ENCODE data around the gene LENG8.

- TF ChIP-seq ZNF274 (IDR thresholded peaks at IDR 0.05; ENCODE audit: low read length), result no peak
- TF ChIP-seq ZNF274 (tag by site-specific recombination; IDR thresholded peaks at IDR 0.05; ENCODE audit: borderline replicate concordance), result no peak
- TF ChIP-seq REST (tag by site-specific recombination; IDR thresholded peaks at IDR 0.05), result no peak; the same call in 1 of the 2 replicates
- no peak for TF ChIP-seq CTCF (tag by site-specific recombination; IDR thresholded peaks at IDR 0.05)
- TF ChIP-seq BCL11A (tag by site-specific recombination; IDR thresholded peaks at IDR 0.05; ENCODE audit: low read depth), result no peak
- TF ChIP-seq ZNF354C (tag by site-specific recombination; IDR thresholded peaks at IDR 0.05; ENCODE audit: borderline replicate concordance, low read depth), result no peak
- no peak for TF ChIP-seq ZNF501 (tag by site-specific recombination; IDR thresholded peaks at IDR 0.05)
- TF ChIP-seq GLI2 (tag by site-specific recombination; IDR thresholded peaks at IDR 0.05; ENCODE audit: borderline replicate concordance, low read depth), result no peak
Observed at GRCh38 chr19:54469496-54469934, 20.5 kb downstream of the LENG8 start.

All from HEK293 (cell line).